Cardiac muscle cell (in vitro differentiated cells and primary cell): Measurements from ENCODE around the gene DIAPH2. TPM values are rescaled to one million over a fixed set of nuclear protein-coding genes. Genes with fewer than 3 reads are reported as not detected.

Source experiments
- DNase-seq, 2 donors: peaks; one replicate each; pipeline versions ENCODE4 v3.0.0 to v3.0.0-alpha.2; 2010 to 2017; ENCODE audit warnings: low read depth in 1 of 2, low spot score in 1 of 2
- H3K27ac ChIP-seq: fragments of 200-600 bp; sonication (generic); 2 replicates; pipeline ENCODE4 v1.5.1; 2016
- H3K27me3 ChIP-seq: fragments of 200-600 bp; sonication (generic); 2 replicates; pipeline ENCODE4 v1.6.0; 2016; ENCODE audit warnings: control low read depth
- H3K36me3 ChIP-seq: fragments of 200-600 bp; sonication (generic); 2 replicates; pipeline ENCODE4 v1.5.1; 2016; ENCODE audit warnings: control low read depth
- H3K4me1 ChIP-seq: fragments of 200-600 bp; sonication (generic); 2 replicates; pipeline ENCODE4 v1.8.1; 2017; ENCODE audit warnings: low read depth, mild to moderate bottlenecking, mixed run types
- H3K4me3 ChIP-seq: fragments of 200-600 bp; sonication (generic); 2 replicates; pipeline ENCODE4 v1.5.1; 2016; ENCODE audit warnings: mild to moderate bottlenecking
- H3K9me3 ChIP-seq: fragments of 200-600 bp; sonication (generic); 2 replicates; pipeline ENCODE4 v1.5.1; 2017; ENCODE audit warnings: low read depth, mild to moderate bottlenecking, control low read depth
- CTCF ChIP-seq: IDR thresholded peaks from 2 replicates; pipeline ENCODE4 v1.5.1; 2012; ENCODE audit warnings: low read depth, mild to moderate bottlenecking, low read length
- polyA plus RNA-seq: library from polyadenylated mRNA; unstranded; fragments of >200 nt; fragmentation: Nextera tagmentation; extraction: Ambion mirVana; gene quantifications from 2 replicates; pipeline ENCODE4 v1.2.1, GENCODE V29; 2016
- total RNA-seq: library from RNA; depleted of rRNA; stranded (reverse); fragments of >200 nt; gene quantifications from 2 replicates; pipeline ENCODE4 v1.2.3, GENCODE V29; 2016

The DIAPH2 gene
- total and polyA plus RNA-seq, 2 experiments from 2014 or later = 9.1 to 18.4 TPM

DNA sequence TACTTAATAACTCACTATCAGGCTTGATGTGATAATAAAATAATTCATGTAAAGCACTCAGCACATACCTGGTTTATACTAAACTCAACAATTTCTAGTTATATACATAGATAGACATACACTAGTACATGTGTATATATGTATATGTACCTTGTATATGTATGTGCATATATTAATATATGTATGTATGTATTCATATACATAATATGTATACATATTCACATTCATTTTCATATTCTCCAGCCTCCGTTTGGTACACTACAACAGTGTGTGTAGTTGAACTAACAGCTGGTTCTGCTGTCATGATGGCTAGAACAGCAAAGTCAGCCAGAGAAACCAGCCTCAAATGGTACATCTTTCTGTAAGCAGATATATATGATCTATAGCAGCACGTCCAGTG, 869.2 kb downstream of the DIAPH2 start:
- H3K4me1 ChIP-seq = no peaks in the 10 kb centered on the region
- H3K4me3 ChIP-seq = no peak overlapping the region
- no peaks in the 10 kb centered on the region for H3K36me3 ChIP-seq
- DNase-seq = no peak
- no peak overlapping the region for H3K27ac ChIP-seq
- no peaks in the 10 kb centered on the region for H3K9me3 ChIP-seq
- TF ChIP-seq CTCF = no peak
- H3K27me3 ChIP-seq = no peaks in the 10 kb centered on the region

- Histone ChIP-seq H3K9me3 (no peaks in the 10 kb centered on the region), H3K4me3 (no peak overlapping the region), H3K4me1 (no peaks in the 10 kb centered on the region), H3K27ac (no peak overlapping the region), H3K36me3 (no peaks in the 10 kb centered on the region), H3K27me3 (no peaks in the 10 kb centered on the region)
- TF ChIP-seq CTCF = no peak
- peak in 1 of 2 donors; percentile 5 for DNase-seq
Observed at GRCh38 chrX:97556359-97556758, 871.7 kb downstream of the DIAPH2 start.

GRCh38 chrX:97563531-97564133, 879.0 kb downstream of the DIAPH2 start:
- no peak for TF ChIP-seq CTCF
- Histone ChIP-seq H3K27ac (no peak overlapping the region), H3K9me3 (no peaks in the 10 kb centered on the region), H3K4me1 (no peaks in the 10 kb centered on the region), H3K27me3 (no peaks in the 10 kb centered on the region), H3K36me3 (no peaks in the 10 kb centered on the region), H3K4me3 (no peak overlapping the region)
- DNase-seq = peak in 1 of 2 donors; percentile 79

DNA sequence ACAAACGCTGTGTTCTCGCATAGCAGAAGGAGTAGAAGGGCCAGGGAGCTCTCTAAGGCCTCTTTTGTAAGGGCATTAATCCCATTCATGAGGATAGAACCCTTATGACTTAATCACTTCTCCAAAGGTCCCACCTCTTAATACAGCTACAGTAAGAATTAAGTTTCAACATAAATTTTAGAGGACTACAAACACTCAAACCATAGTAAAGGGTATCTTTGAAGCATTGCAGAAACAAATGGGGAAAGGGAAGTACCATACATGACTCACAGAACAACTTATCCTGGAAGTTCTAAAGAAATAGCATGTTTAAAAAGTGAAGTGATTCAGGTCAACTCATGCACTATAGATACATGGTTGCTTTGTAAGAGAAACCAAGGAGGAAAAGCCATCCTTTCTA, 879.9 kb downstream of the DIAPH2 start:
- no peak for DNase-seq
- no peaks in the 10 kb centered on the region for H3K9me3 ChIP-seq
- no peaks in the 10 kb centered on the region for H3K27me3 ChIP-seq
- no peaks in the 10 kb centered on the region for H3K36me3 ChIP-seq
- no peak overlapping the region for H3K27ac ChIP-seq
- H3K4me3 ChIP-seq = no peak overlapping the region
- no peaks in the 10 kb centered on the region for H3K4me1 ChIP-seq
- TF ChIP-seq CTCF = no peak

DNA sequence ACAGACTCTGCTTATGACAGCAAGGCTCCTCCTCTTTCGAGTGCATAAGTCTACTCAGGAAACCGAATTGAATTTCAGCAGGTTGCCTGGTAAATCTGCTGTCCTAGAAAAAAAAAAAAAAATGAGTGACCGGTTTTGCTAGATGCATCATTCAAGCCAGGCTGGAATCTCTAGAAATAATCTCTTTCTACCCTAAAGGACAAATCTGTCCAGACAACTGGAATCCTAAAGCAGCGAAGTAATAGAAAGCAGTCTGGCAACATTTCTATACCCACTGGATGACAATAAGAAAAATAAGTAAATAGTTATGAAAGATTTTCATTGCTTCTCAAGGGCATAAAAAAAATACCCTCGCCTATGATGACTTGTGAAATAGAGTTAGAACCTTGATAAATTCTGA, 902.5 kb downstream of the DIAPH2 start:
- Histone ChIP-seq H3K36me3 (no peaks in the 10 kb centered on the region), H3K27ac (no peak overlapping the region), H3K4me3 (no peak overlapping the region), H3K4me1 (no peaks in the 10 kb centered on the region), H3K27me3 (no peaks in the 10 kb centered on the region), H3K9me3 (no peaks in the 10 kb centered on the region)
- DNase-seq = no peak
- no peak for TF ChIP-seq CTCF
